Measurements from ENCODE around the gene TECPR2. TPM values are rescaled to one million over a fixed set of nuclear protein-coding genes. Genes with fewer than 3 reads are reported as not detected.

TECPR2 gene
- total and polyA plus RNA-seq, 2 of the 13 experiments (the other 11 are each of a cell fraction or from before 2014, with no cell fraction given), result 3.5 to 5.7 TPM

DNA sequence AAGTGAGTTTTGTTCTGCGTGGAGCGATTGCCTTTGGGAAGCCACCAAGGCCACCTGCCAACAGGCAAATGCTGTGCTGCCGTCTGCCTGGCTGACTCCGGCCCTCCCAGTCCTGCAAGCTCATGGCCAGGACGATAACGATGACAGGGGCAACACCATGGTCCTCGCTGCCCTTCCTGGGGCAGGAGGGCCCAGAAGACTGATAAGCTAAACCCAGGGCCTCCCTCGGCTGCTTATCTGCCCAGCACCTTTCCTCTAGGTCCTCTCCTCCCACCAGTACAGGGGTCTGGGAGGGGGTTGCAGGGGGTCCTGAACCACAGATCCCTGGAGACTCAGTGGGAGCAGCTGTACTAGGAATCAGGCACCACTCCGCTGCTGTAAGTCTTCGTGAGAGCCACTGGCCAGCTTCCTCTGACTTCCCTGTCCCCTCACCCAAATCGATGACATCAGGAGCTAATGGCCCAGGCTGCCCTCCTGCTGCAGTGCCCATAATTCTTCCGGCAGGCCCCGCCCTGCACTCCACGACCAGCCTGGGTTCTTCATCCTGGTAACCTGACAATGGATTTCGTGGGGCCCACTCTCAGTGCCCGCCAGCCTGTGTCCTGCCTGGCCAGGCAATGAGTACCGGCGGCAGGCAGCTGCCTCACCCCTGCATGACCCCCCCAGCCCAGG lies 141.7 kb downstream of the TECPR2 start:
- H3K27me3 ChIP-seq (ENCODE audit: control insufficient read depth in 1 of 2, insufficient read depth in 2 of 2, low read length in 2 of 2), result no peaks in the 10 kb centered on the region; a peak in 2 of 5 replicates
- DNase-seq (ENCODE audit: low spot score), result no peak
- H2AFZ ChIP-seq (ENCODE audit: low read length), result no peak overlapping the region
- no peaks in the 10 kb centered on the region for H3K79me2 ChIP-seq (ENCODE audit: insufficient read depth, low read length)
- FAIRE-seq, result no peak
- H4K20me1 ChIP-seq (ENCODE audit: insufficient read depth, low read length), result no peaks in the 10 kb centered on the region
- in situ Hi-C loops (cut with HindIII; ENCODE audit: extremely low pct_ligation_motif_present, low pct_unique_long_range_greater_than_20kb) (no loop called here), intact Hi-C loops (cut with micrococcal nuclease; ENCODE audit: unreplicated experiment) (no loop called here)
- H3K27ac ChIP-seq (ENCODE audit: extremely low read length, insufficient read depth, low read length), result no peak overlapping the region
- H3K4me1 ChIP-seq (ENCODE audit: insufficient read depth, low read length), result peaks cover 10% of the 10 kb centered on the region
- H3K36me3 ChIP-seq (replicated peaks in 1 of 2; ENCODE audit: control insufficient read depth in 1 of 2, insufficient read depth in 2 of 2, low read length in 2 of 2), result peaks cover 6 to 9% of the 10 kb centered on the region in 2 experiments; a peak in 2 of 5 replicates
- H3K4me2 ChIP-seq (ENCODE audit: low read depth, low read length), result no peak overlapping the region
- CTCF ChIA-PET (ENCODE audit: low intra/inter-chr PET ratio, low total read pairs), result no interaction called here
- H3K4me3 ChIP-seq (replicated peaks in 1 of 3; ENCODE audit: insufficient read depth in 1 of 3, low read depth in 2 of 3, low read length in 3 of 3), result no peak overlapping the region
- no peak for ATAC-seq
- BruUV-seq (replicated peaks), result no TSS peak
- H3K9ac ChIP-seq (ENCODE audit: insufficient read depth, low read depth, low read length), result no peak overlapping the region
- POLR2A ChIA-PET, result no interaction called here
- no peaks in the 10 kb centered on the region for H3K9me3 ChIP-seq (ENCODE audit: low read length)
- WGBS (ENCODE audit: low lambda C conversion rate), result 100% methylated on average over 2 of the region's 18 CpGs
- peak; percentile 37 for TF ChIP-seq AGO1 (IDR thresholded peaks at IDR 0.05; ENCODE audit: low read depth, low read length, poor library complexity, severe bottlenecking)
- TF ChIP-seq NFIB (CRISPR knock-in tag; IDR thresholded peaks at IDR 0.05; ENCODE audit: borderline replicate concordance), result no peak
- TF ChIP-seq ZSCAN25 (CRISPR knock-in tag; IDR thresholded peaks at IDR 0.05), result peak; percentile 74
- peak; percentile 84; the same call in 1 of the 2 replicates for TF ChIP-seq AKAP8 (CRISPR knock-in tag; IDR thresholded peaks at IDR 0.05)
- peak; percentile 88 for TF ChIP-seq AGO2 (optimal IDR thresholded peaks at IDR 0.05; ENCODE audit: low read depth, low read length)
- no peak for TF ChIP-seq ZBTB7A (CRISPR knock-in tag; IDR thresholded peaks at IDR 0.05)

DNA sequence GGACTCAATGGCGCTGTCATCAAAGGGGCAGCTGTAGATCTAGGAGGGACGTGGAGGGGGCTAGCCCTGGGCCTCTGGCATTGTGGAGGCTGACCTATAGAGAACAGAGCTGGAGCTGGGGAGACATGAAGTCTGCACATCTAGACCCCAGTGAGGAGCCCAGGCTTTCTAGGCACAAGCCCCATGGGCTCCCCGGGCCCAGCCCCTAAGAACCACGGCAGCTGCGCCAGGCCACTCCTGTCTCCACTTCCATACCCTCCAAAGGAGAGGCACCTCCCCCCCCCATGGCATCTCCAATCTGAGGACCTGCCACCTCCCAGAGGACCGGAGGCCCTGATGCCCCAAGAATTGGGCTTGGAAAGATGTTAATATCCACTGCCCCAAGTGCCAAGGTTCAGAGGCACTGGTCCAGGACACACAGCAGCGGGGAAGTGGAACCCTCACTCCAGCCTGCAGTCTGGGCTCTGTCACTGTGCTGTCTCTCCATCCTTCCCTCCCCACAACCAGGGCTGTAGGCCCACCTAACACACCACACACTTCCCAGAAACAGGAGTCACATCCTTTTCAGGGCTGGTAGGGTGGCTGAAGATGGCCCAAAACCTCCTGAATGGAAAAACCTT lies 142.4 kb downstream of the TECPR2 start:
- no peak overlapping the region for H2AFZ ChIP-seq (ENCODE audit: low read length)
- POLR2A ChIA-PET, result no interaction called here
- H3K36me3 ChIP-seq (replicated peaks in 1 of 2; ENCODE audit: control insufficient read depth in 1 of 2, insufficient read depth in 2 of 2, low read length in 2 of 2), result peaks cover 6 to 8% of the 10 kb centered on the region in 2 experiments; a peak in 2 of 5 replicates
- intact Hi-C loops (cut with micrococcal nuclease; ENCODE audit: unreplicated experiment), result no loop called here
- ATAC-seq (no peak), FAIRE-seq (no peak), DNase-seq (ENCODE audit: low spot score) (no peak)
- WGBS (ENCODE audit: low lambda C conversion rate), result 95% methylated on average over 4 of the region's 7 CpGs
- peaks cover 10% of the 10 kb centered on the region for H3K4me1 ChIP-seq (ENCODE audit: insufficient read depth, low read length)
- no peak overlapping the region for H3K9ac ChIP-seq (ENCODE audit: insufficient read depth, low read depth, low read length)
- no peak overlapping the region for H3K4me3 ChIP-seq (replicated peaks in 1 of 3; ENCODE audit: insufficient read depth in 1 of 3, low read depth in 2 of 3, low read length in 3 of 3)
- H4K20me1 ChIP-seq (ENCODE audit: insufficient read depth, low read length), result no peaks in the 10 kb centered on the region
- H3K4me2 ChIP-seq (ENCODE audit: low read depth, low read length), result no peak overlapping the region
- no TSS peak for BruUV-seq (replicated peaks)
- H3K27ac ChIP-seq (ENCODE audit: extremely low read length, insufficient read depth, low read length), result no peak overlapping the region
- in situ Hi-C loops (cut with HindIII; ENCODE audit: extremely low pct_ligation_motif_present, low pct_unique_long_range_greater_than_20kb), result no loop called here
- no peaks in the 10 kb centered on the region; a peak in 2 of 5 replicates for H3K27me3 ChIP-seq (ENCODE audit: control insufficient read depth in 1 of 2, insufficient read depth in 2 of 2, low read length in 2 of 2)
- CTCF ChIA-PET (ENCODE audit: low intra/inter-chr PET ratio, low total read pairs), result no interaction called here
- no peaks in the 10 kb centered on the region for H3K9me3 ChIP-seq (ENCODE audit: low read length)
- H3K79me2 ChIP-seq (ENCODE audit: insufficient read depth, low read length), result no peaks in the 10 kb centered on the region
- no peak for TF ChIP-seq PBX3 (CRISPR knock-in tag; IDR thresholded peaks at IDR 0.05; ENCODE audit: borderline replicate concordance)
- TF ChIP-seq AGO1 (IDR thresholded peaks at IDR 0.05; ENCODE audit: low read depth, low read length, poor library complexity, severe bottlenecking), result no peak
- no peak for TF ChIP-seq CREB1 (IDR thresholded peaks at IDR 0.05)
- TF ChIP-seq CREB1 (CRISPR knock-in tag; IDR thresholded peaks at IDR 0.05), result no peak
- no peak for TF ChIP-seq HNF1A (IDR thresholded peaks at IDR 0.05; ENCODE audit: low read depth)
- no peak for TF ChIP-seq HNF1A (CRISPR knock-in tag; IDR thresholded peaks at IDR 0.05; ENCODE audit: borderline replicate concordance)
